KBM-7 (cell line): ENCODE measurements around the gene LPA.
A peak's percentile ranks its signal among the peaks of the same experiment; 100 is the strongest.
"Not testable (repeated sequence)": the region's sequence is repeated elsewhere in the genome, so short reads cannot be mapped to it uniquely, and the experiment has no call there.

Experiments used
- DNase-seq: peaks from one replicate; pipeline ENCODE4 v3.0.0-alpha.2; 2015
- in situ Hi-C: fragments of 300-500 bp; cut with MboI; formaldehyde crosslinking; loops from 2 replicates; pipeline ENCODE4 v1.14.3; 2020; ENCODE audit warnings: low sequenced_read_pairs, low pct_unique_long_range_greater_than_20kb, mixed read lengths

The LPA gene

GRCh38 chr6:160664198-160664597 lies at the start of gene LPA:
TSS of gene LPA (minus strand) at chr6:160664275. CDS start at chr6:160664214, 61 bp downstream.
- in situ Hi-C loops = not testable (repeated sequence)

GRCh38 chr6:160708993-160709392 lies 44.9 kb upstream of the LPA start:
- in situ Hi-C loops, DNase-seq: not testable (repeated sequence)

More at GRCh38 chr6:160664198-160664597, at the start of gene LPA:
- DNase-seq = not testable (repeated sequence)

GRCh38 chr6:160704688-160705087 lies 40.6 kb upstream of the LPA start:
- DNase-seq, in situ Hi-C loops: not testable (repeated sequence)

GRCh38 chr6:160701918-160702680 lies 38.0 kb upstream of the LPA start, which contains the start of gene PLG:
TSS of gene PLG (plus strand) at chr6:160702244. CDS start at chr6:160702305, 61 bp downstream.
- DNase-seq, in situ Hi-C loops: not testable (repeated sequence)

GRCh38 chr6:160697826-160698225 lies 33.8 kb upstream of the LPA start:
- in situ Hi-C loops = no loop called here
- DNase-seq = no peak

GRCh38 chr6:160696884-160697283 lies 32.8 kb upstream of the LPA start:
- DNase-seq, in situ Hi-C loops: not testable (repeated sequence)

- DNase-seq, in situ Hi-C loops: not testable (repeated sequence)
These were observed 31.5 kb upstream of the LPA start for GRCh38 chr6:160695622-160696021.

- in situ Hi-C loops, DNase-seq: not testable (repeated sequence)
These were observed 30.9 kb upstream of the LPA start for GRCh38 chr6:160695025-160695424.

GRCh38 chr6:160692369-160692959 lies 28.4 kb upstream of the LPA start:
- DNase-seq = no peak
- in situ Hi-C loops = no loop called here

- DNase-seq = no peak
- in situ Hi-C loops = no loop called here
These were observed 27.5 kb upstream of the LPA start for GRCh38 chr6:160691617-160692016.

GRCh38 chr6:160690458-160690857 lies 26.4 kb upstream of the LPA start:
- in situ Hi-C loops = no loop called here

GRCh38 chr6:160685762-160686450 lies 21.8 kb upstream of the LPA start:
- in situ Hi-C loops = no loop called here
- no peak for DNase-seq

More at GRCh38 chr6:160690458-160690857, 26.4 kb upstream of the LPA start:
- DNase-seq = no peak

GRCh38 chr6:160685101-160685761 lies 21.2 kb upstream of the LPA start:
- in situ Hi-C loops, DNase-seq: not testable (repeated sequence)

GRCh38 chr6:160679402-160679769 lies 15.3 kb upstream of the LPA start:
- no peak for DNase-seq
- in situ Hi-C loops = no loop called here

- in situ Hi-C loops = no loop called here
- no peak for DNase-seq
These were observed 14.8 kb upstream of the LPA start for GRCh38 chr6:160678744-160679401.

- peak; percentile 12 for DNase-seq
- in situ Hi-C loops = no loop called here
These were observed 14.2 kb upstream of the LPA start for GRCh38 chr6:160678230-160678629.

GRCh38 chr6:160676418-160676817 lies 12.3 kb upstream of the LPA start:
- DNase-seq, in situ Hi-C loops: not testable (repeated sequence)

GRCh38 chr6:160668589-160668988 lies 4.5 kb upstream of the LPA start:
- in situ Hi-C loops = no loop called here

More at GRCh38 chr6:160668589-160668988, 4.5 kb upstream of the LPA start:
- DNase-seq = no peak
